HG02588 (cell line): ENCODE data around the gene XRCC1.
"Not testable (repeated sequence)": the region's sequence is repeated elsewhere in the genome, so short reads cannot be mapped to it uniquely, and the experiment has no call there.

Source experiments
- ATAC-seq: cut with Tn5 transposase; IDR thresholded peaks from one replicate; pipeline ENCODE4 v1.9.1; 2021; ENCODE audit warnings: mild to moderate bottlenecking, moderate library complexity; ENCODE audit not compliant: unreplicated experiment

The XRCC1 gene

GRCh38 chr19:43575156-43575950, at the start of gene XRCC1, which contains the start of gene PINLYP:
XRCC1 (minus strand) TSS chr19:43575527; CDS start chr19:43575458, 69 bp downstream.
PINLYP (plus strand) TSS chr19:43575801; CDS start chr19:43577192, 1,391 bp downstream.
- peak; percentile 94 for ATAC-seq

GRCh38 chr19:43624933-43625332, 49.6 kb upstream of the XRCC1 start:
- no peak for ATAC-seq

- ATAC-seq = no peak
These were observed 48.8 kb upstream of the XRCC1 start for GRCh38 chr19:43623889-43624670.

- ATAC-seq = no peak
These were observed 47.6 kb upstream of the XRCC1 start for GRCh38 chr19:43622956-43623355.

GRCh38 chr19:43622070-43622469, 46.7 kb upstream of the XRCC1 start:
- no peak for ATAC-seq

GRCh38 chr19:43620061-43621001, 45.0 kb upstream of the XRCC1 start:
- no peak for ATAC-seq

GRCh38 chr19:43619262-43620060, 44.1 kb upstream of the XRCC1 start, which contains the start of gene ZNF428:
ZNF428 (minus strand) TSS chr19:43619629; CDS start chr19:43614304, 5,325 bp downstream.
- ATAC-seq = peak; percentile 81

GRCh38 chr19:43618921-43619261, 43.6 kb upstream of the XRCC1 start:
- ATAC-seq = peak; percentile 27

GRCh38 chr19:43616954-43617353, 41.6 kb upstream of the XRCC1 start:
- no peak for ATAC-seq

- ATAC-seq = no peak
These were observed 41.0 kb upstream of the XRCC1 start for GRCh38 chr19:43616306-43616705.

GRCh38 chr19:43612374-43612773, 37.0 kb upstream of the XRCC1 start:
- no peak for ATAC-seq

- no peak for ATAC-seq
These were observed 36.5 kb upstream of the XRCC1 start, which contains the start of gene SRRM5 for GRCh38 chr19:43611788-43612187. SRRM5 (plus strand) TSS chr19:43612088; CDS start chr19:43612122, 34 bp downstream.

GRCh38 chr19:43610493-43610892, 35.2 kb upstream of the XRCC1 start:
- ATAC-seq = no peak

GRCh38 chr19:43609872-43610271, 34.5 kb upstream of the XRCC1 start:
- ATAC-seq = no peak

- no peak for ATAC-seq
These were observed 32.2 kb upstream of the XRCC1 start for GRCh38 chr19:43607238-43608205.

GRCh38 chr19:43606569-43607229, 31.4 kb upstream of the XRCC1 start:
- no peak for ATAC-seq

GRCh38 chr19:43605875-43606568, 30.7 kb upstream of the XRCC1 start:
- no peak for ATAC-seq

GRCh38 chr19:43600326-43600725, 25.0 kb upstream of the XRCC1 start:
- ATAC-seq = not testable (repeated sequence)
